NCI-H146 treated with DMSO at 0.1 percent for 48 hours (cell line): ENCODE data around the gene ESAM.
"Not testable (repeated sequence)": the region's sequence is repeated elsewhere in the genome, so short reads cannot be mapped to it uniquely, and the experiment has no call there.

Experiments
- DNase-seq: peaks from one replicate; lab custom pipeline; 2025; ENCODE audit not compliant: unreplicated experiment; lab: John Stamatoyannopoulos, UW

ESAM gene

DNA sequence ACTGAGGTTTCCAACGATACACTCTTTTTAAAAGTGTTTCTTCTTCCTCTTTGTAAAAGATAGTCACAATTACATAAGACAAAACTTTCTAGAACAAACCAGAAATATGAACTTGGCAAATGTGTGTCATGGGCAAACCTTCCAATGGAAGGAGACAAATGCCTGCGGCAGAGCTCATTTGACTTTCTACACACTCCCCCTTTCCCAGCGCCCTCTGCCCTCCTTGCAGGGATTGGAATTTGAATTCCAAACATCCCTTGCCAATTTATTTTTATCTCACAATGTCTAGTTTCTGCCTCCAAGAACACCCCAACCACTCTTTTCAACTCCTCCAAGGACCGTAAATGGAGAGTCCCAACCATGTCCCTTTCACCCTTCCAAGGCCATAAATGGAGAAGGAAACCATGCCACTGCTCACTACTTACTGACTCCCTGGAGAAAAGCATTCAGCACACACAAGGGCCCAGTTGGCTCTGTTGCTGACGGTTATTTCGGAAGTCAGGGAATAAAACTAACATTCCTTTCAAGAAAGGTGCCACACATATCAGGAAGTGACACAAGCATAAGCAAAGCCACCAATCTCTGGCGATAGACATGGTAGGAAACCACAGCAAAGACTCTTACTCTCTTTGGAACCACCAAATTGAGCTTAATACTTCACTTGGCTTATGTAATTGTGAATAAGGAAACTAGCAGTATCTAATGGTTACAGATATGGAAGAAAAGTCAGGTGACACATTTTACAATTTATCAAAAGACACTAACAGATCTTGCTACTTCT lies 15.0 kb upstream of the ESAM start:
- no peak for DNase-seq

DNA sequence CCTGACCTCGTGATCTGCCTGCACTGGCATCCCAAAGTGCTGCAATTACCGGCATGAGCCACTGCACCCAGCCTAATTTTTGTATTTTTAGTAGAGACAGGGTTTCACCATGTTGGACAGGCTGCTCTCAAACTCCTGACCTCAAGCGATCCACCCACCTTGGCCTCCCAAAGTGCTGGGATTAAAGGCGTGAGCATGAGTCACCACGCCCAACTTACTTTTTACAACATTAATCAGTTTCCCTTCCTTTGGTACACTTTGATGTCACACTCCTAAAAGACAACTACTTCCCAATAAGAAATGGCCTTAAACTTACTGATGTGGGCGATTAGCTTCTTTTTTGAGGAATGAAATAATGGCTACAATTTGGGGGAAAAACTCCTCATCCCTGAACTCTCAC lies 8.9 kb upstream of the ESAM start:
- not testable (repeated sequence) for DNase-seq

DNA sequence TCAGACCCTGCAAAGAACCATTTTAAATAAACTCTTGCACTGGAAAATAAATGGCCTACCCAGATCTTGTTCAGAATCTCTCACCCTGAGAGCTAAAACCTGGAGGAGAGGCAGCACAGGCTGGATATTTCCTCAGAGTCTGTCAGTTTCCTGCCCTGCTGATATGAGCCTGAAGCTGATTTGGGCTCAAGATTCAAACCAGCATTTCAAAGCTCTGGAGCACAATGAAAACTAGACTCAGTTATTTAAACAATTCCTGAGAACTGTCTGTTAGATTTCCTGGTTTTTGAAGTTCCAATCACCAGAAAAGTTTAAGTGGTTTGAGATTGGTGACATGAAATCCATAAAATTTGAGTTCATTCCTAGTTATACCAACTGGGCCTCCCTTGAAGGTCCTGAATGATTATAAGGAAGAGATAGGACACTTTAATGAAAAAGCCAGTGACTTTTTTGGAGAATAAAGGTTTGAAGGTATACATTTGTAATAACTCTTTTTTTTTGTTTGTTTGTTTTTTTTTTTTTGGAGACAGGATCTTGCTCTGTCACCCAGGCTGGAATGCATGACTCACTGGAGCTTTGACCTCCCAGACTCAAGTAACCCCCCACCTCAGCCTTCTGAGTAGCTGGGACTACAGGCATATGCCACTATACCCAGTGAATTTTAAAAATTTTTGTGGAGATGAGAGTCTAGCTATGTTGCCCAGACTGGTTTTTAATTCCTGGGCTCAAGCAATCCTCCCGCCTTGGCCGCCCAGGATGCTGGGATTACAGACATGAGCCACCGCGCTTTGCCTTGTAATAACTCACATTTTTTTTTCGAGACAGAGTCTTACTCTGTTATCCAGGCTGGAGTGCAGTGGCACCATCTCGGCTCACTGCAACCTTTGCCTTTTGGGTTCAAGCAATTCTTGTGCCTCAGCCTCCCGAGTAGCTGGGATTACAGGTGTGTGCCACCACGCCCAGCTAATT lies 8.0 kb upstream of the ESAM start:
- DNase-seq: no peak

DNA sequence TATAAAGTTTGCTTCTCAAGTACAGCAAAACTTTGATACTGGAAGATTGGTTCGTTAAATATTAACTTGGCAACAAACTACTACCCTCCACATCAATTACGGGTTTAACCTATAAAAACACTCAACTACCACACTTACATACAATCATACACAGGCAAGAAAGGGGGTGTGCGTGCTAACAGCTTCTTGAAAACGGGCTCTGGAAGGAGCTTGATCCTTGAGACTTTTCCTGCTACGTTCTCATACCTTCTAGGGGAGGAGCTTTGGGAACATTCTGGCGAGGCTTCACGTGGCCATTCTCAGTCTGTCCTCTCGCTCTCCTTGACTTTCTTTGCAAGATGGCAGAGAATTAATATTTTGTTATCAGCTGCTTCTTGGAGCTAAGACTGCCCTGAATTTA lies 6.8 kb upstream of the ESAM start:
- no peak for DNase-seq

DNA sequence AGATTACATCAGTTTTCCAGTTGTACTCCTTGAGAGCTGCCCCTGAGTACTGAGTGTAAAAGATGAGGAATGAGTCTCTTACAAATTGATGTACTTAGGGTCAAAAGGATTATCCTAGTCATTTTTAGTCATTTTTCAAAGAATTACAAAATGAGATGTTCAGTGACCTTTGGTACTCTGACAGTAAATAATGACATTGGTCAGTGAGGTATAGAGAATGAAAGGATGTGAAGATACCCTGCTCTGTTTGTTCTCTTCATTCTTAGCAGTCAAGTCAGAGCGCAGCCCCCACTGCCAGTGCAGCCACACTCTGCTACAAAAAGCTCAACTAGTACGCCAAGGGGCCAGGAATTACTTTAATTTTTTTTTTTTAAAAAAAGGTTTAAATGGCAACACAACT lies 4.1 kb upstream of the ESAM start:
- no peak for DNase-seq

DNA sequence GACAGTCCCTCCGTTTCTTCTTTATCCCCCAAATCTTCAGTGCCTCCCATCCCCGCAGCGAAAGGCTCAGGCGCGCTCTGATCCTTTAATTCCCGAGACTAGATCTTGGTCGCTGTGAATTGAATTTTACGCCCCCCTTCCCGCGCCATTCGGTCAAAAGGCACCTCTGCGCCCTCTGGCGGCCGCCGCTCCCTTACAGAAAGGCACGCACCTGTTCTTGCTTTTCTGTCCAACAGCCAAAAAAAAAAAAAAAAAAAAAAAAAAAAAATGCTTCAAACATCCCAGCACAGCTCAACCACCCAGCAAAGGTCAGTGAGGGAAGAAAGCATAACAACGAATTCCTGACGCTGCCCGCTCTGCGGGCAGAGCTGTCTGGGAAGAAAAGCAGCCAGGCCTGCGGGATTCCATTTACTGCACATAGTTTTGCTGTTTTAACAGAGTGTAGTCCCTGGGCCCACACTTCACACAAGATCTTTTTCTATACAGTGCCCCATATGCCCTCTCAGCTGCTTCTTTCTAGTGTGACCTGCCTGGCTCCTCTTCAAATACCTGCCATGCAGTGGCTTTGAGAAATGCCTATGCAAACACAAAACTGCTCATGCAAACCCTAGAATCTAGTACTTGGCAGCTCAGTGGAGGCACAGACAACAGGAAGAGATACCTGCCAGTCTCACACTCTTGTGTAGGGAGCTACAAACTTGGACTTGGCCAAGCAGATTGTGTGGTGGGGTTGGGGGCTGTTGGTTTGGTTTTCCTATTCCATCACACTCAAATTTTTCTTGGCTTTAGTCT lies 1.3 kb upstream of the ESAM start:
- DNase-seq: peak; percentile 64

DNA sequence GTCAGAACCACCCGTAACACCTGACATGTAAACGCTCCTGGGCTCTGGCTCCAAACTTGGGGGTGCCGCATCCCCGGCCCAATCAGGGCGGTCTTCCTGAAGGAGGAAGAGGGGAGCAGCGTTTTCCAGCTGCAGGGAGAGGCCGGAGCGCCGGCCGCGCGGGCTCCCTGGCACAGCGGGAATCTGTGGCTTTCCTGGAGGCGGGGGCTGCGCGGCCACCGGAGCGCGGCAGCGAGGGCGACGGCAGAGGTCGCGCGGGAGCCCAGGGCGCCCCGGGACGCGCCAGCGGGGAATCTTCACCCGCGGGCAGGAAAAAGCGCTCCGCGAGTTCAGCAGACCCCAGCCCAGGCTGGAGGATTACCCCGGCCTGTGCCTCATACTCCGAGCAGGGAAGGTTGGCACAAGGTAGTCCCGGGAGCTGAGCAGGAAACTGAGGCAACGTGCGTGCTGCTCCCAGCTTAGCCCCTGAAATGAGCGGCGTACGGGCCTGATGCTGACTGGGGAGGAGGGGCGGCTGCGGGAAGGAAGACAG lies 600 bp upstream of the ESAM start:
- DNase-seq: no peak

DNA sequence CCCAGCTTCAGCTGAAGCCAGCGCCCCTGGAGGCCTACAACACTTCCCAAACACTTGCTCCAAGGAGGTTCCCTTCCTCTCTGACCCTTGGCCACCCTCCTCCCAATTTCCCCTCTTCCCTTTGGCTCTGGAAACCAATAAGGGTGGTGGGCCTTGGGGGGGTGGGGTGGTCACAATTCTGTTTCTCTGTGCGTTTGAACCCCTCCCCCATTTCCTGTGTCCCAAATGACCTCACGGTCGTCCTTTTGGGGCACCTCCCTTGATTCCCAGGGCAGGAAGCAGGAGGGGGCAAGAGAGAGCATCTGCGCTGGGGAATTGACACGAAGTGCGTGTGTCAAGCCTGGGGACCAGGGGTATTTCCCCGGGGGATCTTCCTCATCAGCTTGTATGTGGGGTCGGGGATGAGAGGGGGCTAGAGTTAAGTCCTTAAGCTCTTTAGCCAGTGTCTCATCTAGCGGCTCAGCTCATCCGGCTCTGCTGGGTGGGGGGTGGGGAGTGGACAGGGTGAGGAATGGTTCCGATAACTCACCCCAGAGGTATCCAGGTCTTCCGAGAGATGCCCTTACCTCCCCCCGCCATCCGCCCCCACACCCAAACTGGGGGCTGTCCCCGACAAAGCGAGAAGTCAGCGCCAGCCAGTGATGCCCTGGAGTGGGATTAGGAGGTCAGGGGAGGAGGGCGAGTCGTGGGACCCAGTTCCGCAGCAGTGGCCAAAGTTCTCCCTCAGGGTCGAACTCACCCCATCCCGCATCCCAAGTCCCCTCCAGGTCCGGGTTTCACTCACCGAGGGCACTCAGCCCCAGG lies 587 bp downstream of the ESAM start:
- no peak for DNase-seq

DNA sequence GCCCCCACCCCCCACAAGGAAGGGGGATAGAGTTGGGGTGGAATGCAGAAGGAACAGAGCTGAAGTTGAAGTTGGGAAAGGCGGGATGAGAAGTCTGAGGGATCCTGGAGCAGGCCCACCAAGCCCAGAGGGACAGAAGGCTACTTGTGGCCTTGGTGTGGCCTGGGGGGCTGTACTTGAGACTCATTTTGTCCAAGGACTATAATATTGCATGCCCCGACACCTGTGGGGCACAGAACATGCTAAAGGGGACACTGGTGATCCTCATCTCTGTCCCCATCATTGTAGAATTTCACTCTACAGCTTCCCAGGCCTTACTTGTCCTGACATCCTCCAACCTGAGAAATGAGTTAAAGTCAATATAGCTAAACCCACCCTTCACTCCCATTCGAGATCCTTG lies 1.3 kb downstream of the ESAM start:
- DNase-seq: no peak

DNA sequence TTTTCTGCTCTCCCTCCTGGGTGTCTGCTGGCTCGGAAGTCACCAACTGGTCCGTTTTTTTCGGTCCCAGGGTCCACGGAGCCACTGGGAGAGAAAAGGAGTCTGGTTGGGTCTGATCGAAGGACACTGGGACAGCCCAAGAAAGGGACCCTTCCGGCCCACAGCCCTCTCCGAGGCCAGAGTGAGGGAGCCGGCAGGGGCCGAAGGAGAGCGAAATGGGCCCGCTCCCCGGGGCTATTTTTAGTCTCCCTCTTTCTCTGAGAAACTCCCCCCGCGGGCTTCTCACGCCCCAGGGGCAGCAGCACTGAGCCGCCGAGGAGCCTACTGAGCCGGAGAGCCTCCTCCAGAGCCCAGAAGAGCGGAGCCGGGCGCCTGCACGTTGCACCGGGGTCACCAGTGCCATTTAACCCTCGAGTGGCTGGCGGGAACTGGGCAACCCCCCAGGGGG lies 1.9 kb downstream of the ESAM start:
- DNase-seq: no peak

DNA sequence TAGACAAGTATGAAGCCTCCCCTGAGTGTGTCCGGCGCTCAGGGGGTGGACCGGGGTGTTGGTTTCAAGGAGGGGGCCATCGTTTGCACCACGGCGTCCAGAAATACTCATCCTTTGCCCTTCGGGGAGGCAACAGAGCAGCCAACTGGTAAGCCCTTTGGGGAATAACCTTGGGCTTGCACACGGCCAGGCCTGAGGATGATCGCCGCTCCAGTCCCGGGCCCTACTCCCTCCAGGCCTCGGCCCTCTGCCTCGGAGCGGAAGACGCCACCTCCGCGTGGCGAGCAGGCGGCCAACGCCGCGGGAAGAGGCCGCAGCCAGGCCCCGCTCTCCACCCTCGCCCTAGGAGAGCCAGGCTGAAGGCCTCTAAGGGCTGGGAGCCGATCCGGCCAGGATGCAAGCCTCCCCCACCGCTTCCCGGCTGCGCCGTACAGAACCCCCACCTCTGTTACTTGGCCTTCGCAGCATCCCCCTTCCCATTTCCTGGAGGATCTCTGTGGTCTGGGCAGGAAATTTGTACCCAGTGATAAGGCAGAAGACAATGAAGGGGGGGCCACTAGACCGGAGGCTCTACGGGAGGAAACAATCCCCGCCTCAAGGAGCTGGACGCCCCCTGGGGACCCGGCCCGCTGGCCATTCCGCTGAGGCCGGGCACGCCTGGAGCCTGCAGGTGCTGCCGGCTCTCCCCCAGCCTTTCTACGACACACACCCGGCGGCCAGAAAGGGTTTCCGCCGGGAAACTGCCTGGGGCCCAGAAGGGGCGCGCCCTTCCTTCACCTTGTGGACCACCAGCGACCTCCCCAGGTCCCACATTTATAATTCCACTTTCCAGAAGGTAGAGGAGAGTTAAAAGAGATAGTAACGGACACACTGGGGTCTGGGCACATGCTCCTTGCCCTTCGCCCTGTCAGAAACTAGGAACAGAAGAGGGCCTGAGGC lies 2.6 kb downstream of the ESAM start:
- DNase-seq: no peak

DNA sequence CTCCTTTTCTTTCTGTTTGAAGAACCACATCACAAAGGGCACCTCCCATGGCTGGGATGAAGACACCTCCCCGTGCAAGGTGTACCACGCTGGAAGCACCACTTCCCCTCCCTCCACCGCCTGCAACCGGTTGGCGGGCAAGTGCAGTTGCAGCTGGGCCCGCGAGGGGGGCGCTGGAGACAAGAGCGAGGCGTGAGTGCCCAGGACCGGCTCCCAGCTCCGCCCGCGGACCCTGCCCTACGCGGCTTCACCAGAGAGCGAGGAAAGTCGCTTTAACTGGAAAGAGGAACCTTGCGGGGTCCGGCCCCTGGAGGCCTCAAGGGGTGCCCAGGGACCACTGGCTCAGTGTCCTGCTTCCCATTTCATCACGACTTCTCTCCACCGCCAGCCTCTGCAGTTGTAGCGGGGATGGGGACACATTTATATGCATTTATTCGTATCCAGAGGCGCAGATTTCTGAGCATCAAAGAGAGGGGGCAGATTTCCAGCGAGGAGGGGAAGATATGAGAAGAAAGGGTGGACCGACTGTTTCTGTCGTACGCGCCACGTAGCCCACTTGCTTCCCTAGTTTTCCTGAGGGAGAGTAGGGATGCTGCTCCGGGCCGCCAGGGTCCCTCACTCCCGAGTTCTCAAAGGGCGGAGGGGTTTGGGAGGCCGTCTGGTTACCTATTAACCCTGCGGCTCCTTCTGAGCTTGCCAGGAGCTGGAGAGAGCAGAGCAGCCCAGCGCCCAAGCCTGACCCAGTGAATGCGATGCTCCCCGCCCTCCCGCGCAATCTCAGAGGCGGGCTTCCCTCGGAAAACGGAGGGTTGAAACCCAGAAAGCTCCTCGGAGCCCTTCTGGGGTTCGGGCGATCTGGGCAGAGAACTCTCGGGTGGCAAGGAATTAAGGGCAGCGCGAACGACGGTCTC lies 3.5 kb downstream of the ESAM start:
- peak; percentile 50 for DNase-seq

DNA sequence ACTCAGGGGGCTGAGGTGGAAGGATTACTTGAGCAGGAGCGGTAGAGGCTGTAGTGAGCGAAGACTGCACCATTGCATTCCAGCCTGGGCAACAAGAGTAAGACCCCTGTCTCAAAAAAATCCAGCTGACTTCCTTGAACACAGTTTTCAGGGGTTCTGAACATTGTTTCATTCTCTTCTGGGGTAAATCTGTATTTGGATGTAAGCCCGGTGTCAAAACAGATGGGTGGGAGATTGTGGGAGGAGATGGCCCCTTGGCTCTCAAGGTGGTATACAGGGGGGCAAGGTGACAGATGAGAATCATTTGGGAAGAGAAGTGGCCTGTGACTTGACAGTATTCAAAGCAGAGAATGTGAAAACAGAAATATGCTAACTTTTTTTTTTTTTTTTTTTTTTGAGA lies 4.8 kb downstream of the ESAM start:
- DNase-seq: no peak

DNA sequence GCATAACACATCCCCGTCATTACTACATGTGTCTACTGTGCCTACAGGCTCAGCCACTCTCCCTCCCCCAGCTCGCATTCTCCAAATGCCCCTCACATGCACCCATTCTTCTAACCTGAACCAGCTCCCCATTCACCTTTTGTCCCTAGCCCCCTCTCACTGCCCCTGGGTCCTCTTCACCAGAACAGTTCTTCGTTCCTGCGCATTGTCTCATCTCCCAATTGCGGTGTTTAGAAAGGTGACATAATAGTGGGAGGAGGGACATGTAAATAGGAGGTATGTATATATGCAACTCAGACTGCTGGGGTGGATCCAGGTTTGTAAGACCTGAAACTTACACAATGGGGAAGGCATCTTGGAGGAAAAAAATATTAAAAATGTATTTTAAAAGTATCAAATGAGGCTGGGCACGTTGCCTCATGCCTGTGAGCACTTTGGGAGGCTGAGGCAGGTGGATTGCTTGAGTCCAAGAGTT lies 5.3 kb downstream of the ESAM start:
- DNase-seq: no peak

DNA sequence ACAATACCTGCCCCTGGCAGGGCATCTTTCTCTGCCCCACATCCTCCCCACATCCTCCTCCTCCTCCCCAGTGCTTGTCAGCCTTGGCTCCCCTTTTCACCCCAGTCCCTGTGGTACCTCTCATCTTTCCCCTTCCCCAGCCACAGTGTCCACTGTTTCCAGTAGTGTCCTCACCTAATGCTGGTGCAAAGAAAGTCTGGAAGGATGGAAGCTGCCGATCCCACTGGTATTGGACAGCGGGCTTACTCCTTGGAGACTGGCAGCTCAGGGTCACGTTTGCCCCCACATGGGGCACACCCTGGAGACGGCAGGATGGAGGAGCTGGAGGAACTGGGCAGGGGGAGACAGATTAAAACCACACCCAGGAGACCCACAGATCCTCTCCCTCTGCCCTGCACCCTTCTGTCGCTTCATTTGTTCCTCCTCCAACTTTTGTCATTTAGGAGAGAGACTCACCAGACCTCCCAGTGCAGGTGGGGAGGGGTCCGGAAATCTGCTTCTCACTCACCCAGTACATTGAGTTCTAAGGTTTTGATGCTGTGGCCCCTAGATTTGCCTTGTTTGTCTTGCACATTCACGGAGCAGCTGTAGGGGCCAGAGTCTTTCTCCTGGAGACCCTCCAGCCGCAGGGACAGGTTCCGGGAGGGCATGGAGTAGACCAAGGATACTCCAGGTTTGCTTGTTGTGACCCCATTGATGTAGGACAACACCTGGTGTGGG lies 5.9 kb downstream of the ESAM start:
- DNase-seq: no peak

DNA sequence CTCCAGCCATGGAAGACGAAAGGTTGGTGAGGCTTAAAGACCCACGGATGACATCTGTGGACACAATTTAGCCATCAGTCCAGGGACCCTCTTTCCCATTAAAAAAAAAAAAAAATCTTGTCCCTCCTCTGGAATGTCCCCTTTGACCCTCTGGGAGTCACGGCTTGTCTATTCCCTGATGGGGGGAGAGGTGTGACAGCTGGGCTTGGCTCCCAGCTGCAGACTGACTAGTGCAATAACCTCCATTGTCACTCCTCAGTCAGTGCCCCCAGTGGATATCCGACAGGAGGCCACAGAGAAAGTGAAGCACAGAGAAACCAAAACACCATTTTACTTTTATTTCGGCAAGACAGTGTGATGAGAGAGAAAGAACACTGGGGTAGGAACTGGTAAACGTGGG lies 7.4 kb downstream of the ESAM start:
- no peak for DNase-seq

DNA sequence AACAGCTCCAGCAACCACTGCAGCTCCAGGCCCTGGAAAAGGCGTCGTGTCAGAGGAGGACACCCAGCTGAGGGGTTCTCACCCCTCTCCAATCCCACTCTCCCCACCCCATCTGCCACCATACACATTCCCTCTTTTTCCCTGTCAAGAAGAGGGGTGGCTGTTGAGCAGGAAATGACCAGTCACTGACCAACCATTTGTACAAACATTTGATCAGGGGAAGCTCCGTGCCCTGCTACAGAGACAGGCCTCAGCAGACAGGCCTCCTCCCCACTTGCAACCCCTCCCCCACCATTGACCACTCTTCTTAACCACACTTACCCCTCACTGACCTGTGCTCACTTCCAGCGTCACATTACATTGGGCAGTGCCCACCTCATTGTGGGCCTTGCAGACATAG lies 7.8 kb downstream of the ESAM start:
- no peak for DNase-seq
